Activated CD4-positive, alpha-beta T cell treated with anti-CD3 and anti-CD28 coated beads, Interleukin-10, Interleukin-2, amounts not matched to agents 100 ng/mL and 50 ng/mL, durations not matched to agents 16 hours and 8 hours (primary cell): ENCODE measurements around the gene ACP3.
"Not testable (repeated sequence)": the region's sequence is repeated elsewhere in the genome, so short reads cannot be mapped to it uniquely, and the experiment has no call there.

Experiments used
- DNase-seq: peaks from one replicate; pipeline ENCODE4 v3.0.0-alpha.2; 2020

The ACP3 gene, protein sequence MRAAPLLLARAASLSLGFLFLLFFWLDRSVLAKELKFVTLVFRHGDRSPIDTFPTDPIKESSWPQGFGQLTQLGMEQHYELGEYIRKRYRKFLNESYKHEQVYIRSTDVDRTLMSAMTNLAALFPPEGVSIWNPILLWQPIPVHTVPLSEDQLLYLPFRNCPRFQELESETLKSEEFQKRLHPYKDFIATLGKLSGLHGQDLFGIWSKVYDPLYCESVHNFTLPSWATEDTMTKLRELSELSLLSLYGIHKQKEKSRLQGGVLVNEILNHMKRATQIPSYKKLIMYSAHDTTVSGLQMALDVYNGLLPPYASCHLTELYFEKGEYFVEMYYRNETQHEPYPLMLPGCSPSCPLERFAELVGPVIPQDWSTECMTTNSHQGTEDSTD

DNA sequence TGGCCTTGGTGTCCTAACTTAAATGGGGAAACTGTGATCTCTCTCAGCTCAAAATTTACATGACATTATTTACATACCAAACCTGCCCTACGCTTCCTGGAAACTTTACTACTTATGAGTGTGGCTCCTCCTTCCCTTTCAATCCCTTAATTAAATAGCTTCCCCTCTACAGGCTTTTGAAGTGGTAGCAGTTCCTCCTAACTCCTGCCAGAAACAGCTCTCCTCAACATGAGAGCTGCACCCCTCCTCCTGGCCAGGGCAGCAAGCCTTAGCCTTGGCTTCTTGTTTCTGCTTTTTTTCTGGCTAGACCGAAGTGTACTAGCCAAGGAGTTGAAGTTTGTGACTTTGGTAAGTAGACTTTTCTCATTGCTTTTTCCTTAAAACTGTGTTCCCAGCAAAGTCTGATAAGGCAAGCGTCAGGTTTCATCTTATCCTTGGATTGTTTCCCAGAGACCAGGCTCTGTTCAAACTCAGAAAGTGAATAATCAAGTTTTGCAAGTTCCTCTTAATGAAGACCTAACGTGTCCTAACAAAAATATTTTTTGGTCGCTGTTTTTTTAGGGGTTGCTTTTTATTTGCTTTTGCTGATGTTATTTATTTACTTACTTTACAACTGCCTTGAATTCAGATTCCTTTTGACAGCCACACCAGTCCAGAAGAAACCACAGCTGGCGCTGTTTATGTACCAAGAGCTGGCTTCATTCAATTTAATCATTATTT, at the start of gene ACP3:
TSS of gene ACP3 (plus strand) at position 179 of the 720 bp plus-strand sequence. CDS start at position 229, 50 bp downstream.
- DNase-seq = no peak

DNA sequence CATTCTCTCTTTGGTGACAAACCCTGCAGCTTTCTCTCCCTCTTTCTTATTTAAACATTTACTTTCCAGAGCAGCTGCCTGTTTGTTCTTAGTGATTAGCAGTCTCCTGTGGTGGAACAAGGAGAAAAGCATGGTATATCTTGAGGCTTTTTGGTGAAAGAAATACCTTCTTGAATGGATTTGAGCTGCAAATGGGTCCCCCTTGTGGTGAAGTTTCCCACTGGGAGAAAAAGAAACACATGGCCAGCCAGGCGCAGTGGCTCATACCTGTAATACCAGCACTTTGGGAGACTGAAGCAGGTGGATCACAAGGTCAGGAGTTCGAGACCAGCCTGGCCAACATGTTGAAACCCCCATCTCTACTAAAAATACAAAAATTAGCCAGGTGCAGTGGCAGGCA, 48.3 kb upstream of the ACP3 start:
- peak; percentile 5 for DNase-seq

DNA sequence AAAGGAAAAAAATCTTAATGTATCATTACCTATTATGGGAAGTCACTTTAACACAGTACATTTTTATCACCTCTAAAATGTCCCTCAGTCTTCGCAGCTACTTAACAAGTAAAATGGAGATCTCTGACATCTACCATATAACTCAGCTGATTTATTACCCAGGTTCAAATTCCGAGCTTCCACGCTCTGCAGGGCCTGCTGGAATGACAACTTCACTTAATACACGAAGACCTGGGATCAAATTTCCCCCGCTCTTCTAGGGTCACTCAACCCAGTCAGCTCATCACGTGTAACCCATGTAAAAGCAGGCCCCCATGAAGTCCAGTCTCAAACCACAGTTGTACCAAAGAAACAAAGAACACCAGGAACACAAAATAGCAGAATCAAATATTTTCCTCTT, 44.2 kb upstream of the ACP3 start:
- DNase-seq = no peak

DNA sequence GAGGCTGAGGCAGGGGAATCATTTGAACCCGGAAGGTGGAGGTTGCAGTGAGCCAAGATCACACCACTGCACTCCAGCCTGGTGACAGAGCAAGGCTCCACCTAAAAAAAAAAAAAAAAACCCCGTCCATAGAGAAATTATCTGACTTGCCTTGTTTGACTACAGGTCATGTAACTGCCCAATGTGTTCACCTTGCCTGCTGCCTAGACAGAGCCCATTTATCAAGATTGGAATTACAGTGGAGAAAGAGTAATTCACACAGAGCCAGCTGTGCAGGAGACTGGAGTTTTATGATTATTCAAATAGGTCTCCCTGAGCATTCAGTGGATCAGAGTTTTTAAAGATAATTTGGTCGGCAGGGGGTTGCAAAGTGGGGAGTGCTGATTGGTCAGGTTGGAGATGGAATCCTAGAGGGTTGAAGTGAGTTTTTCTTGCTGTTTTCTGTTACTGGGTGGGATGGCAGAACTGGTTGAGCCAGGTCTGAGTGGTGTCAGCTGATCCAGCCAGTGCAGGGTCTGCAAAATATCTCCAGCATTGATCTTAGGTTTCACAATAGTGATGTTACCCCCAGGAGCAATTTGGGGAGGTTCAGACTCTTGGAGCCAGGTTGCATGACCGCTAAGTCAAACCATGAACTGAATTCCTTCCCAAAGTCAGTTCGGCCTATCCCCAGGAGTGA, 40.8 kb upstream of the ACP3 start:
- DNase-seq = no peak

DNA sequence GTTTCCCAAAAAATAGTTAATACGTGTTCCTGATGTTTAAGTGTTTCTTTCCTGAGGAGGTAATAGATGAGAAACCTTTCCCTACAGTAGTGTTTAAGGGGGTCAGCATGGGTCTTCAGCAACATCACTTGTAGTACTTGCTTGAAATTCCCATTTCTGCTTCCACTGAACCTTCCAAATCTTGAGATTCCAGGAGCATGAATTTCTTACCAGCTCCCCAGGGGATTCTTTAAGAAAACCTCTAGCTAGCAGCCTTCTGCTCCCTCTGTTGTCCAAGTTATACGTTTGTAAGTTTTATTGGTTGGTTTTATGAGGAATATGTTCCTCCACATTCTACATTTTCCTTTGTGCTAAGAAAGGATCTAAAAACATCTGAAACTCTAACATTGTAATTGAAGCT, 38.2 kb upstream of the ACP3 start:
- DNase-seq = no peak

DNA sequence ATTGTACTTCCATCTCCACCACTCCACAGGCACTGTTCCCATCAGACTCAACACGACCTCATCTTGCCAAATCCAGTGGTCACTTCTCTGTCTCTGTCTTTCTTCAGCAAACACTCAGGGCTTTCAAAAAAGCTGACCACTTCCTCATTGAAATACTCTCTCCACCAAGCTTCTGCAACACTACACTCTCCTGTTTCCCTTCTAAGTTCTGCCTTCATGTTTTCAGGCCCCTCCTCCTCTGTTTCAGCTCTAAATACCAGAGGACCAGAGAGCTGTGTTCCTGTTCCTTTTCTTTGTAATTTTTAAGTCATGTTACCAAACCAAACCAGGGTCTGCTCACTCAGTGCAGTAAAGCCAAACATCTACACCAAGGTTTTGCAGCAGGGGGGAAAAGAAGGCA, 33.8 kb upstream of the ACP3 start:
- DNase-seq = no peak

GRCh38 chr3:132283916-132284405, 33.2 kb upstream of the ACP3 start:
- DNase-seq = no peak

DNA sequence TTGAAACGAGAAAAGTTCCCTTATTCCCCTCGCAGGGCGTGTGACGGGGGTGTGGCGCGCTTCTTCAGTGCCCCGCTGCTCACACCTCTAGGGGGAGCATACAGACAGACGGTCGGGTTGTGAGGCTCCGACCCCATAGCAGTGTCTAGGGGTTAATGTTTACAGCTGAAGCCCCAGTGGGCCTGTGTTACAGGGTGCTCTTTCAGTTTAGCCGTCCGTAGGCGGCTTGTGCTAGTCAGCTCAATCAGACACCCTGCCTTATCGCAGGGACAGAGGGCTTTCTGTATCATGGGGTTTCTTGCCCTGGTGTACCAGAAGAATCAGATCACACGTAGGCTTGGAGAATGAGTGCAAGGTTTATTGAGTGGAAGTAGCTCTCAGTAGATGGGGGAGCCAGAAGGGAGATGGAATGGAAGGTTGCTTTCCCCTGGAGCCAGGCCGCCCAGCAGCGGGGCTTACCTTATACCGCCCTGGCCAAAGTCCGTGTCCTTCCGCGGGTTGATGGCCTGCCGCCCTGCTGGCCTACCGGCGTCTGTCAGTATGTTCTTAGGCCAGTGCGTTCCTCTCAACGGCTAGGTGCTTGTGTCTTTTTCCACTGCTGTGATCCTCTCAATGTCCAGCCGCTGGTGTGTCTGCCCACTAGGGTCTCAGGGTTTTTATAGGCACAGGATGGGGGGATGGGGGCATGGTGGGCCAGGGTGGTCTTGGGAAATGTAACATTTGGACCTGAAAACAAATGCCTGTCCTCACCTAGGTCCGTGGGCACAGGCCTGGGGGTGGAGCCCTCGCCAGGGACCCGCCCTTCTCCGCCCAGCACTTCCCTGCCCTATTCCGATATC, 32.2 kb upstream of the ACP3 start:
- DNase-seq = no peak

DNA sequence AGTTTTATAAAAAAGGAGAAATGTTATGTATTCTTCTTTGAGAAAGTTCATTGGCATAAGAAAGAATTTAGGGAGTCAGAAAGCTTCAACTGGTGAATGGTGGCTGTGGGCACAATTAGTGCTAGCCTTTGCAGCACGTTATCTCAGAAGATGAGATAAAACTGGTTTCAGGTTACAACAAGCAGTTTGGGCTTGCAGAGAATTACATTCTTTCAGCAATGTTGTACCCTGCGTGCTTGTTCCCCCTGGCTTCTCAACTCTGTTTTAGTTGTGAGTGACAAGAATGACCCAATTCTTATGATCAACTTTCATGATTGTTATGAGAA, 31.6 kb upstream of the ACP3 start:
- DNase-seq = no peak

GRCh38 chr3:132286035-132286434, 31.2 kb upstream of the ACP3 start:
- DNase-seq = no peak

GRCh38 chr3:132288357-132288756, 28.9 kb upstream of the ACP3 start:
- no peak for DNase-seq

DNA sequence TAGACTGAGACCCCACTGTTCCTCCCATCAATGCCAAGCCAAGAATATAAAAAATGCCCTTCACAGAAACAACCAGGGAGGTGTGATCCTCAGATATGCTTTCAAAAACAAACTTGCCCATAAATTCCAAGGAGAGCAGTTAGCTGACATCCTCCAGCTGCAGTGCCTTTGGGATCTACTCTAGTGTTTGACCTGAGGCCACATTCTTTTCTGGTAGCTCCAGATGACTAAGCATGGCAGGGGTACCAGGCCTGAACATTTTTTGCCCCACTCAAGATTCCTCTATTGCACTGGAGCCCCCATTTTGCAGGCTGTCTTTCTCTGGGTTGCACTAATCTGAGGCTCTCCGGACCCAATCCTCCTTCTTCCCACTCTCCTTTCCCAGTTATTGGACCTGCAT, 27.9 kb upstream of the ACP3 start:
- DNase-seq = no peak

DNA sequence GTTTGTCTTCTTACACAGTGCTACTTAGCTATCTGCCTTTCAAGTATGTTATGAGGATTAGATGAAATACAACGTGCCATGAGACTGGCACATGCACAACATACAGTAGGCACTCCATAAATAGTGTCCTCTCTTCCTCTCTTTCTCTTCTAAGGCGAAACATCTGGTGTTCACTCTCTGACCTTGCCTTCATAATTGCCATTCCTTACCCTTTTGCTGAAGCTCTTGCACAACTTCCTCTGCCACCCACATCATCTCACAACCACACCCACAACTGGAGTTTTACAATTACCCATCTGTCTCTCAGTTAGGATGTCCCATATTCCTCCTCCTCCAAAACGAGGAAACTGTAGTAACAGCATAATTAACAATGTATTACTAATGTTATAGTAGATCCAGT, 26.4 kb upstream of the ACP3 start:
- no peak for DNase-seq

- DNase-seq = no peak
Measured at GRCh38 chr3:132292042-132292441, 25.2 kb upstream of the ACP3 start.

- DNase-seq = no peak
Measured at GRCh38 chr3:132293251-132293650, 24.0 kb upstream of the ACP3 start.

DNA sequence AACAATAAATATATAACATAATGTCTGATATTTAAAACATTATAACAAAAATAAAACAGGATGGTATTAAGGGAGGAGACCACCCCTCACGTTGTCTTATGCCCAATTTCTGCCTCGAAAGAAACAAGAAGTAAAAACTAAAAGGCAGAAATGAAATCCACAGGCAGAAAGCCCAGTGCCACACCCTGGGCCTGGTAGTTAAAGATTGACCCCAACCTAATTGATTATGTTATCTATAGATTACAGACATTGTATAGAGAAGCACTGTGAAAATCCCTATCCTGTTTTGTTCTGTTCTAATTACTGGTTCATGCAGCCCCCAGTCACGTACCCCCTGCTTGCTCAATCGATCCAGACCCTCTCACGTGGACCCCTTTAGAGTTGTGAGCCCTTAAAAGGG, 22.3 kb upstream of the ACP3 start:
- no peak for DNase-seq

GRCh38 chr3:132303336-132304201, 13.6 kb upstream of the ACP3 start:
- DNase-seq = not testable (repeated sequence)

GRCh38 chr3:132304351-132304750, 12.9 kb upstream of the ACP3 start:
- DNase-seq = not testable (repeated sequence)

- DNase-seq = not testable (repeated sequence)
Measured at GRCh38 chr3:132310057-132310456, 7.2 kb upstream of the ACP3 start.

DNA sequence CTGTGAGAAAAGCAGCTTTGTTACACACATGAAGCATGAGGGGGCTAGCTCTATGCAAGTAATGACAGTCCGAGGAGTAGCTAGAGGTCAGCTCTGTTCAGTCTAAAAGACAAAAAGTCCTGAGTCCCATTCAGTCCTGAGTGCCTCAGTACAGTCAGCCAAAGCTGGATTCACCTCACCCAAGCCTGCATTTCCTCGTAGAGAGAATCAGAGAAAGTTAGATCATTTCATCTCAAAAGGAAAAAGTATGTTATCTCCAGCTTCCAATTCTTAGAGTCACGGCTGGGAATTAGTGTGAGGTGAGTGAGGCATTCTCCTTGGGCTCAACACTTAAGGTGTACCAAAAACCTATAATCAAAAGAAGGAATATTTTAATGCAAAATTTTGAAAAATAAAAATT, 5.9 kb upstream of the ACP3 start:
- DNase-seq = no peak

DNA sequence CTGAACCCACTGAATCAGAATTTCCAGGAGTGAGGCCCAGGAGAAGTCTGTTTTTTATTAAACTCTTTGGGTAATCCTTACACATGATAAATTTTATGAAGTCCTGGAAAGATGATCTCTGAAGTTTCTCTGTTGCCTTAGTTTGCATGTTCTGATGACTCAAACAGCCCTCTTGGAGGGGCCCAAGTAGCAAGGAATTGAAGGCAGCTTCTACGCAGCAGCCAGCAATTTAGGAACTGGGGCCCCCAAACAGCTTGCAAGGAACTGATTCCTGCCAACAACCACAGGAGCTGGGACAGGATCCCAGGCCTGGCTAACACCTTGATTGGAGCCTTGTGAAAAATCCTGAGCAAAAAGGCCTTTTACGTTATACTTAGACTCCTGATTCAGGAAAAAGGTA, 5.4 kb upstream of the ACP3 start:
- no peak for DNase-seq

DNA sequence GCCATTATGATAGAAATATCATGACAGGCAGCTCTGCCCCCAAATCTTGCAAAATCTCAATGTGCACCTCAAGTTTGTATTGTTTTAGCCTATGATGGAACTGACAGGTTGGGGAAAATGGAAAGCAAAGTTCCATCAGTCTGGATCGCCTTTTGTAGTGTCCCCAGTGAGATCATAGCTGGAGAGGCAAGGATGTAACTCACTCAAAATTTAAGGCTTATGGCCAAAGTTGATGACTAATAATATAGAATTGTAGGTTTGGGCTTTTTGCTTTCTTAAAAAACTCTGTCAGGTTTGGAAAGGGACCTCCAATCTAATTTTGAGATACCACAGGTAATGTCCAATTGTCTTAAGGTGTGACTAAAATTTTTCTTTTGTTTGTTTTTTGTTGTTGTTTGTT, 1.4 kb upstream of the ACP3 start:
- DNase-seq = no peak
